ENCODE results near the gene CRABP2. TPM values are rescaled to one million over a fixed set of nuclear protein-coding genes. Genes with fewer than 3 reads are reported as not detected.

Gene CRABP2
- total RNA-seq, 4 donors from 2014 or later: 67.9 to 103 (median 96.1) TPM

- TF ChIP-seq, protein P1, sequence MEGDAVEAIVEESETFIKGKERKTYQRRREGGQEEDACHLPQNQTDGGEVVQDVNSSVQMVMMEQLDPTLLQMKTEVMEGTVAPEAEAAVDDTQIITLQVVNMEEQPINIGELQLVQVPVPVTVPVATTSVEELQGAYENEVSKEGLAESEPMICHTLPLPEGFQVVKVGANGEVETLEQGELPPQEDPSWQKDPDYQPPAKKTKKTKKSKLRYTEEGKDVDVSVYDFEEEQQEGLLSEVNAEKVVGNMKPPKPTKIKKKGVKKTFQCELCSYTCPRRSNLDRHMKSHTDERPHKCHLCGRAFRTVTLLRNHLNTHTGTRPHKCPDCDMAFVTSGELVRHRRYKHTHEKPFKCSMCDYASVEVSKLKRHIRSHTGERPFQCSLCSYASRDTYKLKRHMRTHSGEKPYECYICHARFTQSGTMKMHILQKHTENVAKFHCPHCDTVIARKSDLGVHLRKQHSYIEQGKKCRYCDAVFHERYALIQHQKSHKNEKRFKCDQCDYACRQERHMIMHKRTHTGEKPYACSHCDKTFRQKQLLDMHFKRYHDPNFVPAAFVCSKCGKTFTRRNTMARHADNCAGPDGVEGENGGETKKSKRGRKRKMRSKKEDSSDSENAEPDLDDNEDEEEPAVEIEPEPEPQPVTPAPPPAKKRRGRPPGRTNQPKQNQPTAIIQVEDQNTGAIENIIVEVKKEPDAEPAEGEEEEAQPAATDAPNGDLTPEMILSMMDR (IDR thresholded peaks at IDR 0.05): peak in 1 of 3 donors; percentile 17
- TF ChIP-seq POLR2A (IDR thresholded peaks at IDR 0.05): no peak
- intact Hi-C loops (cut with DNase I; ENCODE audit: low total_unique reads): no loop called here
- 60 to 66% methylated on average over 12 of the region's 12 CpGs for WGBS, 2 donors
- no peak overlapping the region for H3K4me3 ChIP-seq (ENCODE audit: low read depth, poor library complexity, severe bottlenecking)
- no peak for DNase-seq (ENCODE audit: low spot score in 2 of 2)
Observed at GRCh38 chr1:156662005-156662799, 43.2 kb downstream of the CRABP2 start.

- 72 to 78% methylated on average over 2 of the region's 2 CpGs for WGBS, 2 donors
- no peak overlapping the region for H3K4me3 ChIP-seq (ENCODE audit: low read depth, poor library complexity, severe bottlenecking)
- intact Hi-C loops (cut with DNase I; ENCODE audit: low total_unique reads): no loop called here
- TF ChIP-seq, protein P1 (IDR thresholded peaks at IDR 0.05): no peak
- no peak for TF ChIP-seq POLR2A (IDR thresholded peaks at IDR 0.05)
- DNase-seq (ENCODE audit: low spot score in 2 of 2): no peak
Observed at GRCh38 chr1:156660752-156661112, 44.7 kb downstream of the CRABP2 start.

DNA sequence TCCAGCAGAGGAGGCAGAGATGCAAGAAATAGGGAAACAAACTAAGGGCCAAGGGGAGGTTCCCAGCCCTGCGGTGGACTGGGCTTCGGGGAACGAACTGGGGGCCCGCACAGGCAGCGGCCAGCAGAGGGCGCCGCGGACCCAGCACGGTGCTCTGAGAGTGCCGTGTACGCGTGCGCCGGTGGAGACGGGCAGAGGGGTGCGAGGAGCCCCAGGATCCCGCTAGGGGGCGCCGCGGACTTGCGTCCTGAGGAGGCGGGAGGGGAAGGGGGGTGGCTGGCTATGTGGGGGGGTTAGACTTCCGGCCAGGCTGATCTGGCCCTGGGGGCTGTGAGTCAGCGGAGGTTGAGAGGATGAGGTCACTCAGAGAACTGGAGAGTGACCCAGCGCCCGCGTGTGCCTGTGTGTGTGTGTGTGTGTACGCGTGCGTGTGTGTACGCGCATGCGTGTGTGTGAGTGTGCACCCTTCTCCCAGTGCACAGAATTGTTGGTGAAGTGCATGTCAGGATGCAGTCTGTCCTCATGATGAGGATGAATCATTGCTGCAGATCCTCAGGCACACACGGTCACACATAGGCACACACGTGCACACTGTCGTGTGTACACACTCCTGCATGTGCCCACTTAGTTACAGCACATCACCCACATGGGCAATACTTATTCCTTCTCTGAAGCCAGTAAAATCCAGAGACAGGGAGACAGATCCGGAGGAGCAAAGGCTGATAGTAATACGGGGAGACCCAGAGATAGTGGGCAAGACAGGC is 45.2 kb downstream of the CRABP2 start:
- 12 to 15% methylated on average over 37 to 38 of the region's 38 CpGs for WGBS, 2 donors
- DNase-seq (ENCODE audit: low spot score in 2 of 2): peak; percentile 89 to 99
- no peak overlapping the region for H3K4me3 ChIP-seq (ENCODE audit: low read depth, poor library complexity, severe bottlenecking)
- intact Hi-C loops (cut with DNase I; ENCODE audit: low total_unique reads): loop anchor here (5.0 kb wide), 1 partner anchor 38 kb away; no protein-coding TSS in a partner anchor
- TF ChIP-seq POLR2A (IDR thresholded peaks at IDR 0.05): no peak
- TF ChIP-seq, protein P1 (IDR thresholded peaks at IDR 0.05): peak in 2 of 3 donors; percentile 68 to 93

- no peak for TF ChIP-seq POLR2A (IDR thresholded peaks at IDR 0.05)
- TF ChIP-seq, protein P1 (IDR thresholded peaks at IDR 0.05): no peak
- 16 to 32% methylated on average over 6 of the region's 6 CpGs for WGBS, 2 donors
- no peak for DNase-seq (ENCODE audit: low spot score in 2 of 2)
- intact Hi-C loops (cut with DNase I; ENCODE audit: low total_unique reads): loop anchor here (5.0 kb wide), 1 partner anchor 37 kb away; no protein-coding TSS in a partner anchor
- H3K4me3 ChIP-seq (ENCODE audit: low read depth, poor library complexity, severe bottlenecking): no peak overlapping the region
Observed at GRCh38 chr1:156659661-156659987, 45.8 kb downstream of the CRABP2 start.

- TF ChIP-seq, protein P1 (IDR thresholded peaks at IDR 0.05): no peak
- TF ChIP-seq POLR2A (IDR thresholded peaks at IDR 0.05): no peak
- intact Hi-C loops (cut with DNase I; ENCODE audit: low total_unique reads): loop anchor here (5.0 kb wide), 1 partner anchor 37 kb away; no protein-coding TSS in a partner anchor
- no peak for DNase-seq (ENCODE audit: low spot score in 2 of 2)
- no peak overlapping the region for H3K4me3 ChIP-seq (ENCODE audit: low read depth, poor library complexity, severe bottlenecking)
- 64 to 75% methylated on average over 7 to 10 of the region's 10 CpGs for WGBS, 2 donors
Observed at GRCh38 chr1:156658945-156659574, 46.3 kb downstream of the CRABP2 start.
